ENCODE data around the gene NOL11.
A peak's percentile ranks its signal among the peaks of the same experiment; 100 is the strongest.
"Not testable (repeated sequence)": the region's sequence is repeated elsewhere in the genome, so short reads cannot be mapped to it uniquely, and the experiment has no call there.

The NOL11 gene

DNA sequence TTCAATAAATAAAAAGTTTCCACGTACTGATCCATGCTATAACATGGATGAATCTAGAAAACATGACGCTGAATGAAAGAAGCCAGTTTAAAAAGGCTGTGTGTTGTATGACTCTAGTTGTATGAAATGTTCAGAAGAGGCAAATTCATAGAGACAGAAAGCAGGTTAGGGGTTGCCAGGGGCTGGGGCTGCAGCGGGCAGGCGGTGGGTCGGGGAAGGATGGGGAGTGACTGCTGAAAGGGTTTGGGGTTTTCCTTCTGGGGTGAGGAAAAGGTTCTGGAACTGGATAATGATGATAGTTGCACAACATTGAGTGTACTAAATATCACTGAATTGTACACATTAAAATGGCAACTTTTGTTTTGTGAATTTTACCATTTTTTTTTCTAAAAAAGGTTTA lies 36.3 kb downstream of the NOL11 start:
- Histone ChIP-seq H3K36me3 (ENCODE audit: insufficient read depth, low read length) (peaks cover 7% of the 10 kb centered on the region; the same call in 1 of the 2 replicates), H3K4me1 (ENCODE audit: insufficient read depth, low read length) (peaks cover 27% of the 10 kb centered on the region), H3K9me3 (ENCODE audit: control insufficient read depth, insufficient read depth, low read length) (peaks cover 7% of the 10 kb centered on the region), H3K9ac (ENCODE audit: low read depth, low read length) (no peak overlapping the region)

DNA sequence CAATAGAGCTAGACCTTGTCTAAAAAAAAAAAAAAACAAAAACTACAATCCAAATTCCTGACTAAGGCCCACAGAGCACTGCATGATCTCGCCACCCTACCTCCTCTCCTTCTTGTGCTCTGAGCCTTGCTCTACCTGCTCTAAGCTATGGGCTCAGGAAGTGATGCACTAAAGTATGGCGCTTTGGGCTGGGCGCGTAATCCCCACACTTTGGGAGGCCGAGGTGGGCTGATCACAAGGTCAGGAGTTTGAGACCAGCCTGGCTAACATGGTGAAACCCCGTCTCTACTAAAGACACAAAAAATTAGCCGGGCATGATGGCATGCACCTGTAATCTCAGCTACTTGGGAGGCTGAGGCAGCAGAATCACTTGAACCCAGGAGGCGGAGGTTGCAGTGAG lies 37.0 kb downstream of the NOL11 start:
- H3K9me3 ChIP-seq (ENCODE audit: control insufficient read depth, insufficient read depth, low read length); H3K9ac ChIP-seq (ENCODE audit: low read depth, low read length); H3K36me3 ChIP-seq (ENCODE audit: insufficient read depth, low read length): not testable (repeated sequence)
- peaks cover 31% of the 10 kb centered on the region for H3K4me1 ChIP-seq (ENCODE audit: insufficient read depth, low read length)

DNA sequence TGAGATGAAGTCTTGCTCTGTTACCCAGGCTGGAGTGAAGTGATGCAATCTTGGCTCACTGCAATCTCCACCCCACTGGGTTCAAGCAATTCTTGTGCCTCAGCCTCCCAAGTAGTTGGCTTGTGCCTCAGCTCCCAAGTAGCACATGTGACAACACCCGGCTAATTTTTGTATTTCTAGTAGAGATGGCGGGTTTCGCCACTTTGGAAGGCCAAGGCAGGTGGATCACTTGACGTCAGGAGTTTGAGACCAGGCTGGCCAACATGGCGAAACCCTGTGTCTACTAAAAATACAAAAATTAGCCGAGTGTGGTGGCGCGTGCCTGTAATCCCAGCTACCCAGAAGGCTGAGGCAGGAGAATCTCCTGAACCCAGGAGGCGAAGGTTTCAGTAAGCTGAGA lies 39.0 kb downstream of the NOL11 start:
- not testable (repeated sequence) for H3K9me3 ChIP-seq (ENCODE audit: control insufficient read depth, insufficient read depth, low read length); H3K36me3 ChIP-seq (ENCODE audit: insufficient read depth, low read length); H3K9ac ChIP-seq (ENCODE audit: low read depth, low read length)
- peaks cover 17% of the 10 kb centered on the region for H3K4me1 ChIP-seq (ENCODE audit: insufficient read depth, low read length)

DNA sequence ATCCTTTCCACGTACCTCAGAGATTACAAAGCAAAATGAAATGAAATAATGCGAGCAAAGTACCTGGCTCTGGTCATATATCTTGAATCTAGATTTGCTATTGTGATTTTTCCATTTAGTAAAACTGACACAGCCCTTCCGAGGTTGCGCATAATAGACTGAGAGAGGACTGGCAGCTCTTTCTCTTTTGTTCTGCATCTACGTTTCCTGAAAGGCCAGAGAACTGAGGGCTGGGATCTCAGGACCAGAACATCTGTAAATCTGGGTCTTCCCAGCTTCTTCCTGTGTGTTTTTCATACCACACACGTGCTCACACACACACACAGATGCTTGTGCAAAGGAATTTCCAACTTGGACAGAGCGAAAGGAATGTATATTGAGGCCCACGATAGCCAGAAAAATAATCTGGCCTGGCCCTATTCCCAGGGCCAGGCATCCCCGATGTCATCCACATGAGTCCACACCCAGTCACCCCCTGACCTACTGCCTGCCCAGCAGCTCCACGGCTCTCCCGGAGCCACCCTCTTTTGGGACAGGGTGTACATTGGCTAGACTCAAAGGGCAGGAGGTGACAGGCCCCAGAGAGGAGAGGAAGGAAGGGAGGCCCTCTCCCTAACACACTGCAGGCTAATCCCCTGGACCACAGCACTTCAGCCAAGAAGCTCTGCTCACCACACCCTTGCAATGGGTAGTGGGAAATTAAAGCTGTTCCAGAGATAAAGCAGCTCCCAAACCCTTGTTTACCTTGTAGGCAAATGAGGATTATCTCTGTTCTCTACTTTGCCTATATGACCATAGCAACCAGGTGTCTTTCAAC lies 41.8 kb downstream of the NOL11 start:
- peaks cover 7% of the 10 kb centered on the region for H3K9me3 ChIP-seq (ENCODE audit: control insufficient read depth, insufficient read depth, low read length)
- peaks cover 4% of the 10 kb centered on the region; the same call in 1 of the 2 replicates for H3K36me3 ChIP-seq (ENCODE audit: insufficient read depth, low read length)
- peaks cover 7% of the 10 kb centered on the region; the same call in 1 of the 2 replicates for H3K4me1 ChIP-seq (ENCODE audit: insufficient read depth, low read length)
- H3K9ac ChIP-seq (ENCODE audit: low read depth, low read length) = no peak overlapping the region

DNA sequence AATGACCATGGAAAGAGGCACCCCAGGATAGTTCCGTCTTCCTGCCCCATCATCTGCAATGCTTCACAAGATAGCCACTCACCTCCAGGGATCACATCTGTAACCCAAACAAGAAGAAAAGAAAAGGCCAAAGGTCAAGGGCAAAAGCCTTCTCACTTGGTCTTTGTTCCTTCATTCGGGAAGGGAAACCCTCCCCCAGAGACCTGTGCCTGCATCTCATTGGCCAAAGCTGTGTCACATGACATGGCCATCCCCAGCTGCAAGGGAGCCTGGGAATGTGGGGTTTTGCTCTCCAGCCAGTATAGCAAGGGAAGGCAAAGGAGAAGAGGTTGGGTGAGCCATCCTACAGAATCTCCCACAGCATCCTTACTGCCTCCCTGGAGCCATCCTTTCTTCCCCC lies 47.9 kb downstream of the NOL11 start:
- H3K36me3 ChIP-seq (ENCODE audit: insufficient read depth, low read length) = no peaks in the 10 kb centered on the region
- no peaks in the 10 kb centered on the region for H3K9me3 ChIP-seq (ENCODE audit: control insufficient read depth, insufficient read depth, low read length)
- H3K4me1 ChIP-seq (ENCODE audit: insufficient read depth, low read length) = no peaks in the 10 kb centered on the region
- no peak overlapping the region for H3K9ac ChIP-seq (ENCODE audit: low read depth, low read length)

DNA sequence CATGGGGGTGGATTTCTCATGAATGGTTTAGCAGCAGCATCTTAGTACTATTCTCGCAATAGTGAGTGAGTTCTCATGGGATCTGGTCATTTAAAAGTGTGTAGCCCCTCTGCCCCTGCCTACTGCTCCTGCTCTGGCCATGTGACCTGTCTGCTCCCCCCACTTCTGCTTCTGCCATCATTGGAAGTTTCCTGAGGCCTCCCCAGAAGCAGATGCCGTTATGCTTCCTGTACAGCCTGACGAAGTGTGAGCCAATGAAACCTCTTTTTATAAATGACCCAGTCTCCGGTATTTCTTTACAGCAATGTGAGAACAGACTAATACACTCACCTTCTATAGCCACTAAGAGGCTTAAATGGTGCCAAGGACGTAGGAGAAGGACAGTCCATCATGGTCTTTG lies 51.5 kb downstream of the NOL11 start:
- Histone ChIP-seq H3K9ac (ENCODE audit: low read depth, low read length) (no peak overlapping the region), H3K9me3 (ENCODE audit: control insufficient read depth, insufficient read depth, low read length) (no peaks in the 10 kb centered on the region), H3K36me3 (ENCODE audit: insufficient read depth, low read length) (no peaks in the 10 kb centered on the region; the same call in 1 of the 2 replicates), H3K4me1 (ENCODE audit: insufficient read depth, low read length) (no peaks in the 10 kb centered on the region)

DNA sequence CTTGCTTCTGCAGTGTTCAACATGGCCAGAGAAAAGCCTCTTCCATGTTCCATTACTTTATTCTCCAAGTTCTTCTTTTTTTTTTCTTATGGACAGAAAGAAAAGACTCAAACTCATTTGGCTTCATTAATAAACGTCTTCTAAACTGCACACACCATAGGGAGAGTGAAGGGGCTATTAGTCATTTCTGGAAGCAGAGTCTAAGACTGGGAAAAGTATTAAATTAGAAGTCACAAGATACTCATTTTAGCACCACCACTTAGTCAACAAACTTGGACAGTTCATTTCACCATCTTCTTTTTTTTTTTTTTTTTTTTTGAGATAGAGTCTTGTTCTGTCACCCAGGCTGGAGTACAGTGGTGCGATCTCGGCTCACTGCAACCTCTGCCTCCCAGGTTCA lies 52.8 kb downstream of the NOL11 start:
- H3K36me3 ChIP-seq (ENCODE audit: insufficient read depth, low read length) = no peaks in the 10 kb centered on the region; the same call in 1 of the 2 replicates
- no peaks in the 10 kb centered on the region for H3K9me3 ChIP-seq (ENCODE audit: control insufficient read depth, insufficient read depth, low read length)
- H3K4me1 ChIP-seq (ENCODE audit: insufficient read depth, low read length) = no peaks in the 10 kb centered on the region
- H3K9ac ChIP-seq (ENCODE audit: low read depth, low read length) = no peak overlapping the region

DNA sequence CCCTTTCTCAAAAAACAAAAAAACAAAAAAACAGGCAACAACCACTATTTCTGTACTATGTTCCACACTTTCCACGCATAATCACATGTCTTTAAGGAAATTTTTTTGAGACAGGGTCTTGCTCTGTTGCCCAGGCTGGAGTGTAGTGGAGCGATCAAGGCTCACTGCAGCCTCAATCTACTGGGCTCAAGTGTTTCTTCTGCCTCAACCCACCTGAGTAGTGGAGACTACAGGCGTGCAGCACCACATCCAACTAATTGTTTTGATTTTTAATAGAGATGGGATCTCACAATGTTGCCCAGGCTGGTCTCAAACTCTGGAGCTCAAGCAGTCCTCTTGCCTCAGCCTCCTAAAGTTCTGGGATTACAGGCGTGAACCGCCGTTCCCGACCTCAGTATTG lies 54.9 kb downstream of the NOL11 start:
- Histone ChIP-seq H3K9me3 (ENCODE audit: control insufficient read depth, insufficient read depth, low read length) (no peaks in the 10 kb centered on the region), H3K4me1 (ENCODE audit: insufficient read depth, low read length) (no peaks in the 10 kb centered on the region), H3K36me3 (ENCODE audit: insufficient read depth, low read length) (no peaks in the 10 kb centered on the region; the same call in 1 of the 2 replicates), H3K9ac (ENCODE audit: low read depth, low read length) (no peak overlapping the region)

DNA sequence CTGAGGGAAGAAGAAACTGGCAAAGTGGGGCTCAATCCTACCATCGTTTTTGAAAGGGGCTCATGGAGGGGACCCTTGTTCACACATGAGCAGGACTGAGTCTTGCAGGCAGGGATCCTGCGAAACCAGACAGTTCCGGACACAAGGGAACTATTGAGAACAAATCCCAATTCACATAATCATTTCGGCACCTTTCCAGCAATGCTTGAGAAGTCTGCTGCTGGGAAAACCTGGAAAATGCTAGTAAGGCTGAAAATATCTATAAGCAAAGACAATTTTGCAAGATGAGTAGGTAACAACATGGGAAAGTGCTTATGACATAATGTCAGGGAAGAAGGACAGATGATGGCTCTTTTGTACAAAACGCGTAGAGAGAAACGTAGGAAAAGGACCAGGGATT lies 55.5 kb downstream of the NOL11 start:
- H3K9me3 ChIP-seq (ENCODE audit: control insufficient read depth, insufficient read depth, low read length) = no peaks in the 10 kb centered on the region
- no peaks in the 10 kb centered on the region; the same call in 1 of the 2 replicates for H3K36me3 ChIP-seq (ENCODE audit: insufficient read depth, low read length)
- no peak overlapping the region for H3K9ac ChIP-seq (ENCODE audit: low read depth, low read length)
- no peaks in the 10 kb centered on the region for H3K4me1 ChIP-seq (ENCODE audit: insufficient read depth, low read length)

DNA sequence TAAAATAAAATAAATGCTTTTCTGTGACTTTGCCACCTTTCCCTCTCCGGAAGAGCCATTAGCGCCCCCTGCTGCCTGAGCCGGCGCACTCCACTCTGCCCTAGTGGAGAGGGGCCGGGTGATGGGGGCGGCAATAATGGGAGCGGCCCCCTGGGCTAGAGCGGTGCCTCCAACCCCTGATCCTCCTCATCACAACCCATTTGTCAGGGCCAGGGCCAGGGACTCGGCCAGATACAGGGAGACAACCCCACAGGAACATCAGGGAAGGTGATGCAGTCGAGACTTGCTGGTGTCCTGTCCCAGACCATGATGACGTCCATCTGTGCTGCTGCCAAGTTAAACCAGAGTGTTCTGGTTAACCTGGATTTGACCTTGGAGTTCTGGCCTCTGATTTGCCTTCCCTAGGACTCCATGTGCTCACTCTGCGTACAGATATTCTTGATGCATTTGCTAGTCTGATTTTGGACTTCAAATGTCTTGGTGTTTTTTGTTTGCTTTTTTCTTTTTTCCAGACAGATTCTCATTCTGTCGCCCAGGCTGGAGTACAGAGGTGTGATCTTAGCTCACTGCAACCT lies 61.4 kb downstream of the NOL11 start:
- no peaks in the 10 kb centered on the region for H3K36me3 ChIP-seq (ENCODE audit: insufficient read depth, low read length)
- H3K9ac ChIP-seq (ENCODE audit: low read depth, low read length) = peak overlapping the region; percentile 19; the same call in 1 of the 2 replicates
- peaks cover 7% of the 10 kb centered on the region; the same call in 1 of the 2 replicates for H3K4me1 ChIP-seq (ENCODE audit: insufficient read depth, low read length)
- H3K9me3 ChIP-seq (ENCODE audit: control insufficient read depth, insufficient read depth, low read length) = no peaks in the 10 kb centered on the region

DNA sequence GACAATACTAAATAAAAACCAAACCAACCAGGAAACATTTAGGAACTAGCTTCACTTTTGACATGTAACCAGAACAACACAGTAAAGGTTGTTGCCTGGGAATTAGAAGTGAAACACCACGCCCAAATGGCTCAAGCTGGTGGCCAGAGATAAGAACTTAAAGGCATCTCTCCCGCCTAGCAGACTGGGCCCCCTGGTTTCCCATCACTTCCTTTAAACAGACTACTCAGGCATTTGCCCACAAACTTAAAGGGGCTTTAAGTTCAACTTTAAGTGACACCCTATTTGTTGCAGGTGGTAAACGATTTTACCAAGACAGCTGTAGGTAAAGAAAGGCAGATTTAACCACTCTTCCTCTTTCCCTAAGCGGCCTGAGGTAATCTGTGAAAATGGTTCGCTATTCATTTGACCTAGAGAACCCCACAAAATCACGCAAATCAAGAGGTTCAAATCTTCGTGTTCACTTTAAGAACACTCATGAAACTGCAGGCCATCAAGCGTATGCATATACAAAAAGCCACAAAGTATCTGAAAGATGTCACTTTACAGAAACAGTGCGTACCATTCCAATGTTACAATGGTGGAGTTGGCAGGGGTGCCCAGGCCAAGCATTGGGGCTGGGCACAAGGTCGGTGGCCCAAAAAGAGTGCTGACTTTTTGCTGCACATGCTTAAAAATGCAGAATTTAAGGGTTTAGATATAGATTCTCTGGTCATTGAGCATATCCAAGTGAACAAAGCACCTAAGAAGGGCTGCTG lies 66.8 kb downstream of the NOL11 start:
- no peak overlapping the region for H3K9ac ChIP-seq (ENCODE audit: low read depth, low read length)
- H3K9me3 ChIP-seq (ENCODE audit: control insufficient read depth, insufficient read depth, low read length) = no peaks in the 10 kb centered on the region
- peaks cover 3% of the 10 kb centered on the region; the same call in 1 of the 2 replicates for H3K4me1 ChIP-seq (ENCODE audit: insufficient read depth, low read length)
- H3K36me3 ChIP-seq (ENCODE audit: insufficient read depth, low read length) = no peaks in the 10 kb centered on the region

DNA sequence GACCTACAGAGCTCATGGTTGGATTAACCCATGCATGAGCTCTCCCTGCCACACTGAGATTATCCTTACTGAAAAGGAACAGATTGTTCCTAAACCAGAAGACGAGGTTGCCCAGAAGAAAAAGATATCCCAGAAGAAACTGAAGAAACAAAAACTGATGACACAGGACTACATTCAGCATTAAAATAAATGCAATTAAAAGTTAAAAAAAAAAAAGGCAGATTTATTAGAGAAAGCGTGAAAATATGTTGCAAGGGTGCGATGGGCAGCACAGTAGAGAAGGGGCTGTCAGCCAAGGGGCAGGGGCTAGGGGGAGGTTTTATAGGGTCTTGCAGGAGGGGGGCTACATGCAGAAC lies 67.4 kb downstream of the NOL11 start:
- H3K9me3 ChIP-seq (ENCODE audit: control insufficient read depth, insufficient read depth, low read length) = no peaks in the 10 kb centered on the region
- H3K4me1 ChIP-seq (ENCODE audit: insufficient read depth, low read length) = peaks cover 3% of the 10 kb centered on the region; the same call in 1 of the 2 replicates
- no peak overlapping the region for H3K9ac ChIP-seq (ENCODE audit: low read depth, low read length)
- no peaks in the 10 kb centered on the region for H3K36me3 ChIP-seq (ENCODE audit: insufficient read depth, low read length)

DNA sequence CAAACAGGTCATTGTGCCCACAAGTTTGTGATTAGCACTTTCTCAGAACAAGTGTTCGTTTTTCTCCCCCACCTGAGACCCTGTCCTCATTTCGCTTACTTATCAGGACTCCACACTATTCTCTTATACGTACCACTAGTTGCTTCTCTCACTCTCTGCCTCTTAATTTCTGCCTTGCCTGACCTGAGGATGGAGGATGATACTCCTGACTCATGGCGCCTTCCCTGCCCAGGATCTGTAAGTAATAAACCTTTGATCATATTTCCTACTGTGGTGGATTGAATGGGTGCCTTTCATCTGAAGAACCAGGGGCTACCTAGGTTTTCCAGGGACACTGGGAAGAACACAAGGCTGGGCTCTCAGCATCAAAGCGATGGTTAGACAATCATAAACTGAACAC lies 67.8 kb downstream of the NOL11 start:
- H3K4me1 ChIP-seq (ENCODE audit: insufficient read depth, low read length) = peaks cover 3% of the 10 kb centered on the region; the same call in 1 of the 2 replicates

More for the DNA sequence above, 67.8 kb downstream of the NOL11 start:
- Histone ChIP-seq H3K9me3 (ENCODE audit: control insufficient read depth, insufficient read depth, low read length) (no peaks in the 10 kb centered on the region), H3K9ac (ENCODE audit: low read depth, low read length) (no peak overlapping the region), H3K36me3 (ENCODE audit: insufficient read depth, low read length) (no peaks in the 10 kb centered on the region)

Measured in ES-I3 (cell line).